HG03558 (cell line): ENCODE results near the gene ANAPC10.
"Not testable (repeated sequence)": the region's sequence is repeated elsewhere in the genome, so short reads cannot be mapped to it uniquely, and the experiment has no call there.

ENCODE experiments used
- ATAC-seq: cut with Tn5 transposase; IDR thresholded peaks from one replicate; pipeline ENCODE4 v1.9.1; 2021; ENCODE audit warnings: moderate number of reproducible peaks; ENCODE audit not compliant: unreplicated experiment; ENCODE audit errors: extremely low read depth

ANAPC10 gene

GRCh38 chr4:145097821-145098674 is at the start of gene ANAPC10, which contains the start of gene ABCE1:
TSS of gene ANAPC10 (minus strand) at chr4:145098196. CDS start at chr4:145096099, 2,097 bp downstream.
TSS of gene ABCE1 (plus strand) at chr4:145098311. CDS start at chr4:145104413, 6,102 bp downstream.
- ATAC-seq, result peak; percentile 59

- not testable (repeated sequence) for ATAC-seq
These were observed 38.2 kb upstream of the ANAPC10 start for GRCh38 chr4:145136219-145136618.

- ATAC-seq, result peak; percentile 69
These were observed 34.6 kb upstream of the ANAPC10 start for GRCh38 chr4:145132511-145133098.

GRCh38 chr4:145131848-145132247 is 33.9 kb upstream of the ANAPC10 start:
- ATAC-seq, result no peak

GRCh38 chr4:145130788-145131399 is 32.9 kb upstream of the ANAPC10 start:
- no peak for ATAC-seq

GRCh38 chr4:145130130-145130529 is 32.1 kb upstream of the ANAPC10 start:
- ATAC-seq, result no peak

GRCh38 chr4:145125396-145125795 is 27.4 kb upstream of the ANAPC10 start:
- no peak for ATAC-seq

- ATAC-seq, result no peak
These were observed 10.1 kb upstream of the ANAPC10 start for GRCh38 chr4:145108128-145108527.

- no peak for ATAC-seq
These were observed 9.1 kb upstream of the ANAPC10 start for GRCh38 chr4:145107126-145107525.

GRCh38 chr4:145103496-145103895 is 5.5 kb upstream of the ANAPC10 start:
- ATAC-seq, result no peak

GRCh38 chr4:145102619-145103018 is 4.6 kb upstream of the ANAPC10 start:
- no peak for ATAC-seq

GRCh38 chr4:145101091-145101490 is 3.1 kb upstream of the ANAPC10 start:
- ATAC-seq, result no peak

- ATAC-seq, result no peak
These were observed 1.7 kb upstream of the ANAPC10 start for GRCh38 chr4:145099653-145100052.

- peak; percentile 10 for ATAC-seq
These were observed 660 bp upstream of the ANAPC10 start for GRCh38 chr4:145098675-145099037.

- no peak for ATAC-seq
These were observed 620 bp downstream of the ANAPC10 start for GRCh38 chr4:145097331-145097820.

- ATAC-seq, result no peak
These were observed 4.4 kb downstream of the ANAPC10 start for GRCh38 chr4:145093638-145094037.

GRCh38 chr4:145090380-145090779 is 7.6 kb downstream of the ANAPC10 start:
- ATAC-seq, result no peak

- ATAC-seq, result no peak
These were observed 13.9 kb downstream of the ANAPC10 start for GRCh38 chr4:145083891-145084605.

GRCh38 chr4:145081756-145082155 is 16.2 kb downstream of the ANAPC10 start:
- no peak for ATAC-seq

GRCh38 chr4:145076469-145076855 is 21.5 kb downstream of the ANAPC10 start:
- ATAC-seq, result no peak
